Neural crest cell (in vitro differentiated cells): ENCODE results near the gene SNCAIP. TPM values are rescaled to one million over a fixed set of nuclear protein-coding genes. Genes with fewer than 3 reads are reported as not detected.

Experiments
- DNase-seq: peaks from one replicate; pipeline ENCODE4 v3.0.0; 2021; ENCODE audit warnings: low read depth, mixed read lengths, low spot score
- H3K27ac Mint-ChIP-seq: one replicate; pipeline ENCODE4 v1.8.0; 2021; ENCODE audit warnings: mild to moderate bottlenecking, mixed read lengths; ENCODE audit not compliant: unreplicated experiment
- H3K27me3 Mint-ChIP-seq: 2 replicates; pipeline ENCODE4 v1.8.0; 2021; ENCODE audit warnings: low read depth, mild to moderate bottlenecking, mixed read lengths
- H3K36me3 Mint-ChIP-seq: 2 replicates; pipeline ENCODE4 v1.8.0; 2021; ENCODE audit warnings: low read depth, mild to moderate bottlenecking, mixed read lengths
- H3K4me1 Mint-ChIP-seq: 2 replicates; pipeline ENCODE4 v1.8.0; 2021; ENCODE audit warnings: mixed read lengths
- H3K4me3 Mint-ChIP-seq: one replicate; pipeline ENCODE4 v1.8.0; 2021; ENCODE audit warnings: mild to moderate bottlenecking, mixed read lengths
- H3K9me3 Mint-ChIP-seq: 2 replicates; pipeline ENCODE4 v1.8.0; 2021; ENCODE audit warnings: mixed read lengths
- total RNA-seq: library from RNA; stranded (reverse); gene quantifications from 2 replicates; pipeline ENCODE4 v1.2.1, GENCODE V29; 2021
- TF ChIP-seq, protein P1 (sequence below): fragments of 200-600 bp; sonication (generic); conservative IDR thresholded peaks from 2 replicates; pipeline ENCODE4 v1.5.0; 2021; ENCODE audit warnings: antibody characterized with exemption, mild to moderate bottlenecking

The SNCAIP gene
- total RNA-seq, 1 donor from 2014 or later, result 10.2 TPM

DNA sequence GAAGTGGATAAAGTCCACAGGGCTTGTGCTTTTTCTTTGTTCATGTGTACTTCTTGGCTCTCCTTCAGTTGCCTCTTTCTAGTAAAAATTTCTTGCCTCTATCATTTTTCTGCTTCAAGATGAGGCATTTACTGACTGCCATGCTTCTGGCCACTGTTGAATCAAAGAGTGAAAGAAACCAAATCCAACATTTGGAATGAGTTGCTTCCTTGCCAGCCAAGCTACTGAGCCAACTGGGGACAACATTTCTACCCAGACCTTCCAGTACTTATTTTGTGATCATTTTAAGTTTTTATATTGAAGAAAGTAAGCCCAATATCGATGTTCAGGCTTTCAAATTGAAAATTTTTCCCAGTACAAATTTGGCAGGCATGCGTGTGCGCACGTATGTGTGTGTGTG, 73.2 kb downstream of the SNCAIP start:
- H3K27me3 Mint-ChIP-seq, result no peaks in the 10 kb centered on the region
- H3K4me1 Mint-ChIP-seq, result peaks cover 4% of the 10 kb centered on the region
- DNase-seq, result no peak
- peaks cover 4% of the 10 kb centered on the region for H3K36me3 Mint-ChIP-seq
- TF ChIP-seq, protein P1, sequence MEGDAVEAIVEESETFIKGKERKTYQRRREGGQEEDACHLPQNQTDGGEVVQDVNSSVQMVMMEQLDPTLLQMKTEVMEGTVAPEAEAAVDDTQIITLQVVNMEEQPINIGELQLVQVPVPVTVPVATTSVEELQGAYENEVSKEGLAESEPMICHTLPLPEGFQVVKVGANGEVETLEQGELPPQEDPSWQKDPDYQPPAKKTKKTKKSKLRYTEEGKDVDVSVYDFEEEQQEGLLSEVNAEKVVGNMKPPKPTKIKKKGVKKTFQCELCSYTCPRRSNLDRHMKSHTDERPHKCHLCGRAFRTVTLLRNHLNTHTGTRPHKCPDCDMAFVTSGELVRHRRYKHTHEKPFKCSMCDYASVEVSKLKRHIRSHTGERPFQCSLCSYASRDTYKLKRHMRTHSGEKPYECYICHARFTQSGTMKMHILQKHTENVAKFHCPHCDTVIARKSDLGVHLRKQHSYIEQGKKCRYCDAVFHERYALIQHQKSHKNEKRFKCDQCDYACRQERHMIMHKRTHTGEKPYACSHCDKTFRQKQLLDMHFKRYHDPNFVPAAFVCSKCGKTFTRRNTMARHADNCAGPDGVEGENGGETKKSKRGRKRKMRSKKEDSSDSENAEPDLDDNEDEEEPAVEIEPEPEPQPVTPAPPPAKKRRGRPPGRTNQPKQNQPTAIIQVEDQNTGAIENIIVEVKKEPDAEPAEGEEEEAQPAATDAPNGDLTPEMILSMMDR, result no peak
- no peak overlapping the region for H3K27ac Mint-ChIP-seq
- H3K9me3 Mint-ChIP-seq, result no peaks in the 10 kb centered on the region
- H3K4me3 Mint-ChIP-seq, result no peak overlapping the region

DNA sequence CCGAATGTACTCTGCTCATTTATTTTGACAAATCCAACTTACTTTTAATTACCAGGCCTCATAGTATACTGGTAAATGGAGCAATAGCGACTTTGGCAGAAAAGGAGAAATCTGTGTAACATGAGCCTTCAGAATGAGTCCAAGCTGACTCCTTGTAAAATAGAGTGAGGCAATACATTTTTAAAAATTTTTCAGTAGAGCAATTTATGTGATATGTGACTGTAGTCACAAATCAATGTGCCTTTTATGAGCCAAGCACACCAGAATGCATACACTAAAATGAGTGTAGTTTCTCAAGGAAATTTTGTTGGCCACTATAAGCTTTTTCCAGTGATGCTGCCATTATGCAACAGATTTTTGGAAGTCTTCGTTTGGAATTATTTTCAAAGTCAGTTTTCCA, 73.8 kb downstream of the SNCAIP start:
- no peak for DNase-seq
- H3K27me3 Mint-ChIP-seq, result no peaks in the 10 kb centered on the region
- H3K9me3 Mint-ChIP-seq, result no peaks in the 10 kb centered on the region
- H3K4me3 Mint-ChIP-seq, result no peak overlapping the region
- TF ChIP-seq, protein P1, result no peak
- peaks cover 4% of the 10 kb centered on the region for H3K4me1 Mint-ChIP-seq
- H3K27ac Mint-ChIP-seq, result no peak overlapping the region
- peaks cover 4% of the 10 kb centered on the region for H3K36me3 Mint-ChIP-seq

DNA sequence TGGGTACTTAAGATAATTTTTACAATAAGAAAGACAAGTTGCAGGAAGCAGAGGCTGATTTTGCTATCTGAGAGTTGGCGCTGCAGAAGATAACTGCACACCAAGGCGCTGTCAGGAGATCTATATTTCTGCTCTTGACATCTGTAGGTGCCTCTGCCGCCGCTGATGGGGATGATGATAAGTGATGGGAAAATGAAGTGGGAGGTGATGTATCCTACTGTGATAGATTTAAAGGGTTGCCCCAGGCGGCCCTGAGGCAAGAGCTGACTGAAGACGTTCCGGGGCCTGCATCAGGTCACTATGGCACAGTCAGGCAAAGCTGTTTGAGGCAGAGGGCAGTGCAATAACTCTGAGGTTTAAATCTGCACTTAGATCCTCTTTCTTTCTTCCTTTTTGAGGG, 78.1 kb downstream of the SNCAIP start:
- TF ChIP-seq, protein P1, result no peak
- H3K4me3 Mint-ChIP-seq, result no peak overlapping the region
- H3K27me3 Mint-ChIP-seq, result no peaks in the 10 kb centered on the region
- no peak for DNase-seq
- H3K27ac Mint-ChIP-seq, result no peak overlapping the region
- H3K4me1 Mint-ChIP-seq, result no peaks in the 10 kb centered on the region
- H3K9me3 Mint-ChIP-seq, result no peaks in the 10 kb centered on the region
- no peaks in the 10 kb centered on the region for H3K36me3 Mint-ChIP-seq

DNA sequence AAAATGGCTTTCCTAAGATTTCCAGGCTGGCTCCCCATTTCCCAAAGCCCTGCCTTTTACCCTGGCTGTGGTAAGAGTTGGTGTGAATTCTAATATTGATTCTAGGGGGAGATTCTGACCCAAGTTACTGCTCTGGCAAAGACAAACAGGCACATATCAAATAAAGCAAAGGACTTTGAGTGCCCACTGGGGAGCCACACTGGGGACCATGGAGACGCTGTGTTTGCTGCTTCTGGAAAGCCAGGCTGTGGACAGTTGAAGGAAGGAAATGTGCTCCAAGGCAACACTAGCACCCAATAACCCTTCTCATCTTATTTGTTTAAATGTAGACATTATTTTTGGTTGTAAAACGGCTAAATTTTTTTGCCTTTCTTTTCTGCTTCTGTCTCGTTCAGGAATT, 78.7 kb downstream of the SNCAIP start:
- Mint-ChIP-seq H3K27ac (peak overlapping the region; percentile 47), H3K9me3 (no peaks in the 10 kb centered on the region), H3K27me3 (no peaks in the 10 kb centered on the region), H3K36me3 (no peaks in the 10 kb centered on the region), H3K4me1 (no peaks in the 10 kb centered on the region), H3K4me3 (no peak overlapping the region)
- no peak for DNase-seq
- TF ChIP-seq, protein P1, result no peak

DNA sequence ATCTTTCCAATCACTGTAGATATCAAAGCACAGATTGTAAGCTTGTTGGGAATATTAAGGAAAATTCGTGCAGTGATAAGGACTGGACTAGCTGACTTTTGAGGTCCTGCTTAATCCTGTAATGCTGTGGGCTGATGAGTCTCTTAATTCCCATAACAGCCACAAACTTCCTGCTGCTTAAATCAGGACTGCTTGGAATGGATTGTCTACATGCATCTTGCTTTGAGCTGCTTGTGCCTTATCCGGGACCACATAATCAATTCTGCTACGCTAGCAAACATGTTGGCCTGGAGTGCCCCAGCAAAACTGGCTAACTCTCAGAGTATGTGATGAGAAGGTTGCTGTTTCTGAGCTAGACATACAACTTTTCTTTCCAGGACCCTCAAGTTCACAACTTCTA, 79.6 kb downstream of the SNCAIP start:
- Mint-ChIP-seq H3K4me3 (no peak overlapping the region), H3K36me3 (no peaks in the 10 kb centered on the region), H3K27ac (no peak overlapping the region), H3K9me3 (no peaks in the 10 kb centered on the region), H3K4me1 (no peaks in the 10 kb centered on the region), H3K27me3 (no peaks in the 10 kb centered on the region)
- TF ChIP-seq, protein P1, result no peak
- no peak for DNase-seq

GRCh38 chr5:122392224-122392623, 80.2 kb downstream of the SNCAIP start:
- Mint-ChIP-seq H3K4me3 (no peak overlapping the region), H3K4me1 (no peaks in the 10 kb centered on the region), H3K36me3 (no peaks in the 10 kb centered on the region), H3K27ac (no peak overlapping the region), H3K27me3 (no peaks in the 10 kb centered on the region), H3K9me3 (no peaks in the 10 kb centered on the region)
- no peak for DNase-seq
- TF ChIP-seq, protein P1, result no peak
